MCF 10A (cell line): ENCODE results near the gene NGF. TPM values are rescaled to one million over a fixed set of nuclear protein-coding genes. Genes with fewer than 3 reads are reported as not detected.

ENCODE experiments used
- BruUV-seq: library from RNA; stranded (reverse); fragments of 400-500 nt; replicated peaks from 2 replicates; lab custom pipeline; 2021; lab: Mats Ljungman, UMichigan
- CTCF ChIA-PET: fragments of 300-600 bp; sonication (Branson Sonifier 250); formaldehyde crosslinking; extraction: SDS; loops from one replicate; lab custom pipeline; 2021; ENCODE audit warnings: antibody characterized with exemption, inconsistent platforms; lab: Yijun Ruan, JAX
- POLR2A ChIA-PET: fragments of 300-600, 350-650 bp; sonication (Branson Sonifier 250); formaldehyde crosslinking; extraction: SDS; loops from one replicate; lab custom pipeline; 2020; ENCODE audit warnings: antibody characterized with exemption, inconsistent platforms; lab: Yijun Ruan, JAX
- DNase-seq: peaks from one replicate; pipeline ENCODE4 v3.0.0-alpha.2; 2018; ENCODE audit not compliant: unreplicated experiment
- H3K27ac Mint-ChIP-seq: one replicate; pipeline ENCODE4 v1.8.0; 2022; ENCODE audit warnings: mild to moderate bottlenecking, low read depth, mixed read lengths; ENCODE audit not compliant: unreplicated experiment
- H3K27me3 Mint-ChIP-seq: one replicate; pipeline ENCODE4 v1.8.0; 2022; ENCODE audit warnings: mixed read lengths; ENCODE audit not compliant: insufficient read depth, unreplicated experiment
- H3K36me3 Mint-ChIP-seq: one replicate; pipeline ENCODE4 v1.8.0; 2022; ENCODE audit warnings: mild to moderate bottlenecking, moderate library complexity, mixed read lengths; ENCODE audit not compliant: insufficient read depth, unreplicated experiment
- H3K4me1 Mint-ChIP-seq: one replicate; pipeline ENCODE4 v1.8.0; 2022; ENCODE audit warnings: mixed read lengths; ENCODE audit not compliant: insufficient read depth, unreplicated experiment
- H3K4me3 Mint-ChIP-seq: one replicate; pipeline ENCODE4 v1.8.0; 2022; ENCODE audit warnings: mild to moderate bottlenecking, moderate library complexity, mixed read lengths; ENCODE audit not compliant: unreplicated experiment
- H3K9me3 Mint-ChIP-seq: one replicate; pipeline ENCODE4 v1.8.0; 2022; ENCODE audit warnings: mixed read lengths; ENCODE audit not compliant: unreplicated experiment
- CTCF ChIP-seq: fragments of 200-600 bp; IDR thresholded peaks from one replicate; pipeline ENCODE4 v1.8.0; 2022; ENCODE audit warnings: antibody characterized with exemption, mild to moderate bottlenecking; ENCODE audit not compliant: unreplicated experiment
- intact Hi-C: fragments of 100-400 bp; cut with micrococcal nuclease; formaldehyde crosslinking; loops from 2 replicates; pipeline ENCODE4 v1.14.1; 2022
- total RNA-seq: library from RNA; stranded (reverse); gene quantifications from 2 replicates; pipeline ENCODE4 v1.2.3, GENCODE V29; 2022

NGF gene
- total RNA-seq, 1 experiment from 2014 or later = 1.1 TPM

- H3K4me1 Mint-ChIP-seq = peaks cover 9% of the 10 kb centered on the region
- H3K27ac Mint-ChIP-seq = no peak overlapping the region
Observed at GRCh38 chr1:115257591-115257990, 80.5 kb downstream of the NGF start.

GRCh38 chr1:115255154-115255553, 82.9 kb downstream of the NGF start:
- POLR2A ChIA-PET = no interaction called here
- no peak overlapping the region for H3K27ac Mint-ChIP-seq
- TF ChIP-seq CTCF = no peak
- no TSS peak for BruUV-seq
- H3K4me1 Mint-ChIP-seq = peaks cover 25% of the 10 kb centered on the region
- H3K4me3 Mint-ChIP-seq = no peak overlapping the region
- no peaks in the 10 kb centered on the region for H3K36me3 Mint-ChIP-seq
- no peak for DNase-seq
- H3K9me3 Mint-ChIP-seq = peaks cover 11% of the 10 kb centered on the region
- intact Hi-C loops = loop anchor here (5.0 kb wide), 1 partner anchor 88 kb away; no protein-coding TSS in a partner anchor
- no peaks in the 10 kb centered on the region for H3K27me3 Mint-ChIP-seq
- CTCF ChIA-PET = interaction anchor here (0.5 to 0.7 kb wide), 2 partner anchors 20 to 250 kb away, joined by 3 read pairs; no protein-coding TSS in a partner anchor

More at GRCh38 chr1:115257591-115257990, 80.5 kb downstream of the NGF start:
- no peak for DNase-seq
- Mint-ChIP-seq H3K36me3 (no peaks in the 10 kb centered on the region), H3K27me3 (no peaks in the 10 kb centered on the region), H3K9me3 (peaks cover 11% of the 10 kb centered on the region), H3K4me3 (no peak overlapping the region)
- POLR2A ChIA-PET = interaction anchor here (0.6 kb wide), 1 partner anchor 50 kb away, joined by 4 read pairs; no protein-coding TSS in a partner anchor
- intact Hi-C loops = loop anchor here (5.0 kb wide), 1 partner anchor 90 kb away; no protein-coding TSS in a partner anchor
- CTCF ChIA-PET = no interaction called here
- BruUV-seq = no TSS peak
- TF ChIP-seq CTCF = no peak

GRCh38 chr1:115252585-115252984, 85.5 kb downstream of the NGF start:
- TF ChIP-seq CTCF = no peak
- POLR2A ChIA-PET = interaction anchor here (1.8 kb wide), 1 partner anchor 84 kb away, joined by 4 read pairs; no protein-coding TSS in a partner anchor
- H3K36me3 Mint-ChIP-seq = no peaks in the 10 kb centered on the region
- no peak overlapping the region for H3K4me3 Mint-ChIP-seq
- H3K27ac Mint-ChIP-seq = no peak overlapping the region
- peaks cover 17% of the 10 kb centered on the region for H3K4me1 Mint-ChIP-seq
- H3K9me3 Mint-ChIP-seq = no peaks in the 10 kb centered on the region
- DNase-seq = no peak
- intact Hi-C loops = no loop called here
- no TSS peak for BruUV-seq
- CTCF ChIA-PET = interaction anchor here (0.5 kb wide), 1 partner anchor 376 kb away, joined by 5 read pairs; no protein-coding TSS in a partner anchor
- no peaks in the 10 kb centered on the region for H3K27me3 Mint-ChIP-seq

GRCh38 chr1:115251856-115252255, 86.2 kb downstream of the NGF start:
- Mint-ChIP-seq H3K27me3 (no peaks in the 10 kb centered on the region), H3K36me3 (no peaks in the 10 kb centered on the region), H3K9me3 (no peaks in the 10 kb centered on the region), H3K4me1 (peaks cover 17% of the 10 kb centered on the region), H3K4me3 (no peak overlapping the region), H3K27ac (peak overlapping the region; percentile 90)
- no peak for TF ChIP-seq CTCF
- intact Hi-C loops = no loop called here
- POLR2A ChIA-PET = interaction anchor here (0.7 to 1.8 kb wide), 4 partner anchors 10 to 83 kb away, joined by 3 to 4 read pairs (median 3); no protein-coding TSS in a partner anchor
- CTCF ChIA-PET = interaction anchor here (0.6 kb wide), 1 partner anchor 224 kb away, joined by 3 read pairs; no protein-coding TSS in a partner anchor
- BruUV-seq = no TSS peak
- peak; percentile 47 for DNase-seq
